Brain microvascular endothelial cell (primary cell): ENCODE results near the gene LGALS9.
"Not testable (repeated sequence)": the region's sequence is repeated elsewhere in the genome, so short reads cannot be mapped to it uniquely, and the experiment has no call there.

Experiments used
- DNase-seq: peaks from one replicate; pipeline ENCODE4 v3.0.0-alpha.2; 2020
- H3K27ac ChIP-seq: fragments of 250-450 bp; sonication (Bioruptor Pico); 2 replicates; pipeline ENCODE4 v1.5.1; 2020; ENCODE audit warnings: mild to moderate bottlenecking, moderate library complexity
- H3K27me3 ChIP-seq: fragments of 250-450 bp; sonication (Bioruptor Pico); replicated peaks from 2 replicates; pipeline ENCODE4 v1.5.1; 2020; ENCODE audit warnings: mild to moderate bottlenecking
- H3K36me3 ChIP-seq: fragments of 250-450 bp; sonication (Bioruptor Pico); replicated peaks from 2 replicates; pipeline ENCODE4 v1.5.1; 2020; ENCODE audit warnings: mild to moderate bottlenecking
- H3K4me3 ChIP-seq: 2 replicates; pipeline ENCODE4 v1.5.1; 2011; ENCODE audit warnings: low read depth, mild to moderate bottlenecking, control low read depth, low read length, moderate library complexity
- in situ Hi-C: cut with HindIII; loops from 2 replicates; pipeline ENCODE4 v1.10.0; 2017; ENCODE audit warnings: low sequenced_read_pairs, low pct_ligation_motif_present
- TF ChIP-seq, protein P1 (sequence below): IDR thresholded peaks from 2 replicates; pipeline ENCODE4 v1.5.1; 2011; ENCODE audit warnings: low read depth, mild to moderate bottlenecking, moderate library complexity, low read length, control low read depth, inconsistent platforms; ENCODE audit errors: missing control alignments

LGALS9 gene

GRCh38 chr17:27631411-27631760 lies 398 bp downstream of the LGALS9 start:
- TF ChIP-seq, protein P1, sequence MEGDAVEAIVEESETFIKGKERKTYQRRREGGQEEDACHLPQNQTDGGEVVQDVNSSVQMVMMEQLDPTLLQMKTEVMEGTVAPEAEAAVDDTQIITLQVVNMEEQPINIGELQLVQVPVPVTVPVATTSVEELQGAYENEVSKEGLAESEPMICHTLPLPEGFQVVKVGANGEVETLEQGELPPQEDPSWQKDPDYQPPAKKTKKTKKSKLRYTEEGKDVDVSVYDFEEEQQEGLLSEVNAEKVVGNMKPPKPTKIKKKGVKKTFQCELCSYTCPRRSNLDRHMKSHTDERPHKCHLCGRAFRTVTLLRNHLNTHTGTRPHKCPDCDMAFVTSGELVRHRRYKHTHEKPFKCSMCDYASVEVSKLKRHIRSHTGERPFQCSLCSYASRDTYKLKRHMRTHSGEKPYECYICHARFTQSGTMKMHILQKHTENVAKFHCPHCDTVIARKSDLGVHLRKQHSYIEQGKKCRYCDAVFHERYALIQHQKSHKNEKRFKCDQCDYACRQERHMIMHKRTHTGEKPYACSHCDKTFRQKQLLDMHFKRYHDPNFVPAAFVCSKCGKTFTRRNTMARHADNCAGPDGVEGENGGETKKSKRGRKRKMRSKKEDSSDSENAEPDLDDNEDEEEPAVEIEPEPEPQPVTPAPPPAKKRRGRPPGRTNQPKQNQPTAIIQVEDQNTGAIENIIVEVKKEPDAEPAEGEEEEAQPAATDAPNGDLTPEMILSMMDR: no peak
- DNase-seq: no peak
- in situ Hi-C loops: no loop called here

GRCh38 chr17:27631897-27632725 lies 1.1 kb downstream of the LGALS9 start:
- Histone ChIP-seq H3K27ac (no peak overlapping the region), H3K27me3 (no peaks in the 10 kb centered on the region), H3K4me3 (no peak overlapping the region), H3K36me3 (no peaks in the 10 kb centered on the region)
- TF ChIP-seq, protein P1: no peak
- no peak for DNase-seq
- in situ Hi-C loops: no loop called here

More at GRCh38 chr17:27631411-27631760, 398 bp downstream of the LGALS9 start:
- Histone ChIP-seq H3K36me3 (peaks cover 5% of the 10 kb centered on the region), H3K27me3 (no peaks in the 10 kb centered on the region), H3K27ac (no peak overlapping the region), H3K4me3 (no peak overlapping the region)

GRCh38 chr17:27632766-27633165 lies 1.8 kb downstream of the LGALS9 start:
- in situ Hi-C loops, H3K4me3 ChIP-seq, H3K27me3 ChIP-seq, H3K36me3 ChIP-seq, H3K27ac ChIP-seq: not testable (repeated sequence)
- peak; percentile 66 for DNase-seq

DNA sequence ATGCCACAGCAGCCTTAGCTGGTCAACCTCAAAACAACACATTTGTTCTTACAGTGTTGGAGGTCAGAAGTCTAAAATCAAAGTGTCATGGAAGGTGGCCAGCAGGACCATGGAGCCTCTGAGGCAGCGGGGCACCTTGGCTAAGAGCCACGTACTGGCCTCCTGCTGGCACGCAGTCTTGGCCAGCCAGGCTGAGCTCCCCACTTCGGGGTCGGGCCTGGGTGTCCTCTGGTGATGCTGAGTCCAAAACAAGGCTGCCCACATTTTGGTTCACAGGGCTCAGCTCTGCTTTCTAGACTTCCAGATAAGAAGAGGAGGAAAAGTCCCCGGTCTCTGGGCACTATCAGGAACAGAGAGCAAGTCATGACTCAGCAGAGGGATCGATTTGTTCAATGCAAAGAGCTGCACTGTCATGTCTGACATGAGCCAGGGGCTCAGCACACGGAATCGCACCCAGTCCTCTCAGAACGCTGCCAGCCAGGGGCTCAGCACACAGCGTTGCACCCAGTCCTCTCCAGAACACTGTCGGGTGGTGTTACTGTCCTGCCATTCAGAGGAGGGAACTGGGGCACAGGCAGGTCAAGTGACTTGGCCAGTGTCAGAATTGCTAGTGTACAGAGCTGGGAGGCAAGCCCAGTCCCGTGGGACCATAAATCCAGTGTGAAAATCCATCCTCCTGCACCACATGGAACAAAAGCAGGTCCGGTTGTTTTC lies 2.5 kb downstream of the LGALS9 start:
- Histone ChIP-seq H3K27me3 (no peaks in the 10 kb centered on the region), H3K36me3 (no peaks in the 10 kb centered on the region), H3K27ac (no peak overlapping the region), H3K4me3 (no peak overlapping the region)
- no peak for DNase-seq
- TF ChIP-seq, protein P1: no peak
- in situ Hi-C loops: no loop called here

- H3K27ac ChIP-seq: no peak overlapping the region
- no peaks in the 10 kb centered on the region for H3K27me3 ChIP-seq
- H3K36me3 ChIP-seq: no peaks in the 10 kb centered on the region
- no peak for DNase-seq
- TF ChIP-seq, protein P1: no peak
- H3K4me3 ChIP-seq: no peak overlapping the region
- in situ Hi-C loops: no loop called here
Observed at GRCh38 chr17:27634026-27634335, 3.0 kb downstream of the LGALS9 start.

- TF ChIP-seq, protein P1: no peak
- H3K4me3 ChIP-seq: no peak overlapping the region
- no peaks in the 10 kb centered on the region for H3K36me3 ChIP-seq
- no peak for DNase-seq
- no peak overlapping the region for H3K27ac ChIP-seq
- H3K27me3 ChIP-seq: no peaks in the 10 kb centered on the region
- in situ Hi-C loops: no loop called here
Observed at GRCh38 chr17:27634776-27635175, 3.8 kb downstream of the LGALS9 start.
